Endodermal cell (in vitro differentiated cells): ENCODE data around the gene CDIPT. TPM values are rescaled to one million over a fixed set of nuclear protein-coding genes. Genes with fewer than 3 reads are reported as not detected.

Experiments used
- DNase-seq: peaks from one replicate; pipeline ENCODE4 v3.0.0-alpha.2; 2017
- H3K27ac ChIP-seq: 2 replicates; pipeline ENCODE4 v1.5.1; 2013; ENCODE audit warnings: mild to moderate bottlenecking, low read depth, low read length, moderate library complexity
- H3K27me3 ChIP-seq: 2 replicates; pipeline ENCODE4 v1.6.1; 2013; ENCODE audit warnings: mild to moderate bottlenecking, low read length, moderate library complexity; ENCODE audit not compliant: insufficient read depth, control insufficient read depth, poor library complexity, severe bottlenecking
- H3K36me3 ChIP-seq: 2 replicates; pipeline ENCODE4 v1.7.0; 2013; ENCODE audit warnings: mild to moderate bottlenecking, low read length, moderate library complexity; ENCODE audit not compliant: control insufficient read depth, insufficient read depth
- H3K4me1 ChIP-seq: one replicate; pipeline ENCODE4 v1.7.0; 2013; ENCODE audit warnings: low read length; ENCODE audit not compliant: control insufficient read depth, insufficient read depth
- H3K4me3 ChIP-seq: 2 replicates; pipeline ENCODE4 v1.5.1; 2013; ENCODE audit warnings: mild to moderate bottlenecking, low read length, moderate library complexity
- H3K9ac ChIP-seq: 2 replicates; pipeline ENCODE4 v1.6.1; 2013; ENCODE audit warnings: mild to moderate bottlenecking, low read length, moderate library complexity; ENCODE audit not compliant: poor library complexity, severe bottlenecking; ENCODE audit errors: extremely low read depth
- H3K9me3 ChIP-seq: 2 replicates; pipeline ENCODE4 v1.6.1; 2013; ENCODE audit warnings: mild to moderate bottlenecking, low read length, moderate library complexity; ENCODE audit not compliant: control insufficient read depth
- H3K27ac Mint-ChIP-seq: 2 replicates; pipeline ENCODE4 v1.8.0; 2020; ENCODE audit warnings: mixed read lengths
- H3K27me3 Mint-ChIP-seq: 2 replicates; pipeline ENCODE4 v1.8.0; 2021; ENCODE audit warnings: mild to moderate bottlenecking, mixed read lengths; ENCODE audit not compliant: insufficient read depth
- H3K36me3 Mint-ChIP-seq: 2 replicates; pipeline ENCODE4 v1.8.0; 2020; ENCODE audit warnings: low read depth, mixed read lengths
- H3K4me1 Mint-ChIP-seq: 2 replicates; pipeline ENCODE4 v1.8.0; 2020; ENCODE audit warnings: mixed read lengths
- H3K4me3 Mint-ChIP-seq: 2 replicates; pipeline ENCODE4 v1.8.0; 2020; ENCODE audit warnings: mild to moderate bottlenecking, moderate library complexity, mixed read lengths
- H3K9me3 Mint-ChIP-seq: 2 replicates; pipeline ENCODE4 v1.8.0; 2020; ENCODE audit warnings: mild to moderate bottlenecking, mixed read lengths
- WGBS, 2 experiments: methylation state at CpG; one replicate each; pipeline versions ENCODE4 v1.1.5 to v1.1.7; 2013; ENCODE audit warnings: missing lambda C conversion rate in 2 of 2, mixed read lengths in 1 of 2; ENCODE audit not compliant: insufficient coverage in 1 of 2, insufficient read length in 1 of 2; 5-methylcytosine and 5-hydroxymethylcytosine counted together
- total RNA-seq, 2 donors: library from RNA; stranded (reverse); fragmentation: NEBNext Ultra II Directional in 1 of 2; extraction: Animal tissue kit (Norgen Biotek cat#: 25700) in 1 of 2; gene quantifications; 2 replicates in 1 of 2; 3 replicates in 1 of 2; pipeline ENCODE4 v1.2.1, GENCODE V29; 2021
- TF ChIP-seq, protein P1 (sequence below): fragments of 200-600 bp; sonication (generic); conservative IDR thresholded peaks from 2 replicates; pipeline ENCODE4 v1.5.0; 2021; ENCODE audit warnings: antibody characterized with exemption, mild to moderate bottlenecking

The CDIPT gene
- total RNA-seq, 2 donors from 2014 or later = 63.4 to 68.4 TPM

DNA sequence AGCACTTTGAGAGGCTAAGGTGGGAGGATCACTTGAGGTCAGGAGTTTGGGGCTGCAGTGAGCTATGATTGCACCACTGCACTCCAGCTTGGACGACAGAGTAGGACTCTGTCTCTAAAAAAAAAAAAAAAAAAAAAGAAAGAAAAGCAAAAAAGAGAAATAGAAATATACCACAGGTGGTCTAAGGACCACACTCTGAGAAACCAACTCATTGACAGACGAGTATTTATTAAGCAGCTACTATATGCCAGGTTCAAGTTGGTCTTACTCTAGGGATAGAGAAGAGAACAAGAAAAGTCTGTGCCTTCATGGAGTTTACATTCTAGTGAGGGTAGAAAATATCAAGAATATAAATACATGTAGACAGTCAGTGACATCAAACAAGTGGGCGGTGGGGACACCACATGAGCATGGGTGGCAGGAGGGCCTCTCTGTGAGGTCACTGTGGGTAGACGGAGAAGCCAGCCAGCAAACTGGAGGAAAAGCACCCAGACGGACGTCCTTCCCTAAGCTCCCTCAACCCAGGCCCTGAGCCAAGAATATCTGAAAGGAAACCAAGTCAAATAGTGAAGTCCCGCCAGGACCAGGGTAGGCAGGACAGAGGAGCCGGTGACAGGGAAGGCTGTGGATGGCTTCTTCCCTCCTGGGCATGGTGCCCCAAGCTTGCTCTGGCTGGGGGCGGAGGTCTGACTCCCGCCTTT is 4.7 kb downstream of the CDIPT start:
- Histone ChIP-seq H3K27ac (no peak overlapping the region), H3K4me1 (no peaks in the 10 kb centered on the region), H3K27me3 (no peaks in the 10 kb centered on the region), H3K36me3 (peaks cover 16% of the 10 kb centered on the region), H3K9ac (no peak overlapping the region), H3K9me3 (no peaks in the 10 kb centered on the region), H3K4me3 (no peak overlapping the region)
- H3K36me3 Mint-ChIP-seq = peaks cover 31% of the 10 kb centered on the region
- peaks cover 2% of the 10 kb centered on the region for H3K4me1 Mint-ChIP-seq
- H3K27ac Mint-ChIP-seq = no peak overlapping the region
- 91 to 94% methylated on average over 9 to 10 of the region's 10 CpGs for WGBS, 2 experiments
- no peaks in the 10 kb centered on the region for H3K27me3 Mint-ChIP-seq
- no peaks in the 10 kb centered on the region for H3K9me3 Mint-ChIP-seq
- H3K4me3 Mint-ChIP-seq = no peak overlapping the region
- DNase-seq = no peak
- TF ChIP-seq, protein P1, sequence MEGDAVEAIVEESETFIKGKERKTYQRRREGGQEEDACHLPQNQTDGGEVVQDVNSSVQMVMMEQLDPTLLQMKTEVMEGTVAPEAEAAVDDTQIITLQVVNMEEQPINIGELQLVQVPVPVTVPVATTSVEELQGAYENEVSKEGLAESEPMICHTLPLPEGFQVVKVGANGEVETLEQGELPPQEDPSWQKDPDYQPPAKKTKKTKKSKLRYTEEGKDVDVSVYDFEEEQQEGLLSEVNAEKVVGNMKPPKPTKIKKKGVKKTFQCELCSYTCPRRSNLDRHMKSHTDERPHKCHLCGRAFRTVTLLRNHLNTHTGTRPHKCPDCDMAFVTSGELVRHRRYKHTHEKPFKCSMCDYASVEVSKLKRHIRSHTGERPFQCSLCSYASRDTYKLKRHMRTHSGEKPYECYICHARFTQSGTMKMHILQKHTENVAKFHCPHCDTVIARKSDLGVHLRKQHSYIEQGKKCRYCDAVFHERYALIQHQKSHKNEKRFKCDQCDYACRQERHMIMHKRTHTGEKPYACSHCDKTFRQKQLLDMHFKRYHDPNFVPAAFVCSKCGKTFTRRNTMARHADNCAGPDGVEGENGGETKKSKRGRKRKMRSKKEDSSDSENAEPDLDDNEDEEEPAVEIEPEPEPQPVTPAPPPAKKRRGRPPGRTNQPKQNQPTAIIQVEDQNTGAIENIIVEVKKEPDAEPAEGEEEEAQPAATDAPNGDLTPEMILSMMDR = no peak

DNA sequence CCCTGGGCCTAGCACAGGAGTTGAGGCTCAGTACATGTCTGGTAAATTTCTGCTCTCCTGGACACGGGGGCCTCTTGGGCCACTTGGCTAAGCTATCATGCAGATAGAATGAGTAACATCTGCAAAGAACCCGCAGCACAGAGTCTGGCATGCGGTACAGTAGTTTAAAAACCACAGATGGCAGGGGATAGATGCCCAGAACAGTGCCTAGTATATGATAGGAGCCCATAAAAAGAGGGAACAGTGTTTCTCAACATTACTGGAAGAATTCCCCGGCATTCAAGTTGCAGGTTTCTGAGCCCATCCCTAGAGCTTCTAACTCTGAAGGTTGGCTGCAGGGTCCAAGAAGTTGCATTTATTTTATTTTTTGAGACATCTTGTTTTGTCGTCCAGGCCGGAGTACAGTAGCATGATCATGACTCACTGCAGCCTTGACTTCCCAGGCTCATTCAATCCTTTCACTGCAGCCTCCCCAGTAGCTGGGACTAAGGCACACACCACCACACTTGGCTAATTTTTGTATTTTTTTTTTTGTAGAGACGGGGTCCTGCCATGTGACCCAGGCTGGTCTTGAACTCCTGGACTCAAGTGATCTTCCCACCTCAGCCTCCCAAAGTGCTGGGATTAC is 5.8 kb downstream of the CDIPT start:
- Mint-ChIP-seq H3K4me3 (no peak overlapping the region), H3K4me1 (peaks cover 2% of the 10 kb centered on the region), H3K27ac (no peak overlapping the region), H3K36me3 (peaks cover 31% of the 10 kb centered on the region), H3K27me3 (no peaks in the 10 kb centered on the region), H3K9me3 (no peaks in the 10 kb centered on the region)
- no peak overlapping the region for H3K4me3 ChIP-seq
- no peaks in the 10 kb centered on the region for H3K9me3 ChIP-seq
- H3K9ac ChIP-seq = no peak overlapping the region
- DNase-seq = no peak
- 94 to 98% methylated on average over 6 to 7 of the region's 7 CpGs for WGBS, 2 experiments
- H3K4me1 ChIP-seq = no peaks in the 10 kb centered on the region
- no peaks in the 10 kb centered on the region for H3K27me3 ChIP-seq
- TF ChIP-seq, protein P1 = no peak
- H3K36me3 ChIP-seq = peaks cover 16% of the 10 kb centered on the region
- H3K27ac ChIP-seq = no peak overlapping the region

DNA sequence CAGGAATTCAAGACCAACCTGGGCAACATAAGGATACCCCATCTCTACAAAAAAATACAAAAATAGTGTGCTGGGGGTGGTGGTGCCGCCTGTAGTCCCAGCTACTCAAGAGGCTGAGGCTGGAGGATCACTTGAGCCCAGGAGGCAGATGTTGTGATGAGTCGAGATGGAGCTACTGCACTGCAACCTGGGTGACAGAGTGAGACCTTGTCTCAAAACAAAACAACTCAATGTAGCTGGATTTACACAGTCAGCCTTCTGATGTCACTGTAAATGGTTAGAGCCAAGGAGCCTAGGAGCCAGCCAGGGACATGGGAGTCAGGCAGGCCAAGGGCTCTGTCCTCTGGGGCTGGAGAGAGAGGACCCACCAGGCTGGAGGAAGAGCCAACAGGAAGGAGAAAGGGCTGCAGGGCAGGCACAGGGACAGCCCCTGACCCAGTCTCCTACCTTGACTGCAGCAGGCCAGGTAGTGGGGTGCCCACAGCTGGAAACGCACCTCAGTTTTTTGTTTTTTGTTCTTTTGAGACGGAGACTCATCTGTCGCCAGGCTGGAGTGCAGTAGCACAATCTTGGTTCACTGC is 8.4 kb downstream of the CDIPT start:
- TF ChIP-seq, protein P1 = no peak
- H3K4me3 Mint-ChIP-seq = no peak overlapping the region
- no peaks in the 10 kb centered on the region for H3K9me3 ChIP-seq
- peaks cover 16% of the 10 kb centered on the region for H3K36me3 Mint-ChIP-seq
- 81 to 90% methylated on average over 5 of the region's 5 CpGs for WGBS, 2 experiments
- no peaks in the 10 kb centered on the region for H3K4me1 ChIP-seq
- peaks cover under 1% of the 10 kb centered on the region for H3K4me1 Mint-ChIP-seq
- no peak overlapping the region for H3K27ac Mint-ChIP-seq
- DNase-seq = no peak
- H3K9me3 Mint-ChIP-seq = no peaks in the 10 kb centered on the region
- no peaks in the 10 kb centered on the region for H3K27me3 ChIP-seq
- H3K36me3 ChIP-seq = peaks cover 6% of the 10 kb centered on the region
- H3K9ac ChIP-seq = no peak overlapping the region
- H3K27me3 Mint-ChIP-seq = no peaks in the 10 kb centered on the region
- H3K27ac ChIP-seq = no peak overlapping the region
- no peak overlapping the region for H3K4me3 ChIP-seq
